Prostate gland (tissue), 2 donors: ENCODE data around the gene ZNF814. TPM values are rescaled to one million over a fixed set of nuclear protein-coding genes. Genes with fewer than 3 reads are reported as not detected.
"Not testable (repeated sequence)": the region's sequence is repeated elsewhere in the genome, so short reads cannot be mapped to it uniquely, and the experiment has no call there.

Source experiments
- DNase-seq: peaks from one replicate; pipeline ENCODE4 v3.0.0-alpha.2; 2019; ENCODE audit warnings: low spot score
- H3K27ac ChIP-seq, 2 donors: fragments of 200-600 bp; sonication (generic); 2 replicates each; pipeline ENCODE4 v1.5.1; 2017 to 2019
- H3K27me3 ChIP-seq: fragments of 200-600 bp; sonication (generic); replicated peaks from 2 replicates; pipeline ENCODE4 v1.5.1; 2019; ENCODE audit not compliant: insufficient read depth
- H3K36me3 ChIP-seq, 2 donors: fragments of 200-600 bp; sonication (generic); 1 replicate in 1 of 2; 2 replicates in 1 of 2; pipeline versions ENCODE4 v1.5.1 to v1.8.1; 2017 to 2019
- H3K4me1 ChIP-seq: fragments of 200-600 bp; sonication (generic); replicated peaks from 2 replicates; pipeline ENCODE4 v1.5.1; 2019
- H3K4me3 ChIP-seq, 2 donors: fragments of 200-600 bp; sonication (generic); 2 replicates each; pipeline ENCODE4 v1.5.1; 2017 to 2019
- H3K9me3 ChIP-seq: fragments of 200-600 bp; sonication (generic); 2 replicates; pipeline ENCODE4 v1.5.1; 2017
- POLR2A ChIP-seq: fragments of 450-650 bp; IDR thresholded peaks from one replicate; pipeline ENCODE4 v1.6.1; 2016; ENCODE audit warnings: antibody characterized with exemption, mild to moderate bottlenecking
- POLR2AphosphoS5 ChIP-seq: sonication (generic); formaldehyde crosslinking; IDR thresholded peaks from one replicate; pipeline ENCODE4 v1.6.1; 2017; ENCODE audit warnings: antibody characterized with exemption
- WGBS: methylation state at CpG from one replicate; pipeline ENCODE4 v1.1.5; 2018; 5-methylcytosine and 5-hydroxymethylcytosine counted together
- intact Hi-C: fragments of 100-400 bp; cut with DNase I; formaldehyde crosslinking; loops from one replicate; pipeline ENCODE4 v1.14.2; 2022
- total RNA-seq, 2 donors: library from RNA; depleted of rRNA; stranded (reverse); fragments of >200 nt; gene quantifications; one replicate each; pipeline ENCODE4 v1.1.0, GENCODE V29; 2016
- TF ChIP-seq, protein P1 (sequence below), 4 experiments: fragments of 200-600 bp in 2 of 4; fragments of 450-650 bp in 2 of 4; sonication (generic) in 2 of 4; IDR thresholded peaks; 1 replicate in 3 of 4; 2 replicates in 1 of 4; pipeline ENCODE4 v1.5.1; 2016 to 2019; ENCODE audit warnings: antibody characterized with exemption in 4 of 4, mild to moderate bottlenecking in 2 of 4, moderate library complexity in 2 of 4

Gene ZNF814
- total RNA-seq, 2 donors from 2014 or later, result 12.2 to 31.0 TPM

DNA sequence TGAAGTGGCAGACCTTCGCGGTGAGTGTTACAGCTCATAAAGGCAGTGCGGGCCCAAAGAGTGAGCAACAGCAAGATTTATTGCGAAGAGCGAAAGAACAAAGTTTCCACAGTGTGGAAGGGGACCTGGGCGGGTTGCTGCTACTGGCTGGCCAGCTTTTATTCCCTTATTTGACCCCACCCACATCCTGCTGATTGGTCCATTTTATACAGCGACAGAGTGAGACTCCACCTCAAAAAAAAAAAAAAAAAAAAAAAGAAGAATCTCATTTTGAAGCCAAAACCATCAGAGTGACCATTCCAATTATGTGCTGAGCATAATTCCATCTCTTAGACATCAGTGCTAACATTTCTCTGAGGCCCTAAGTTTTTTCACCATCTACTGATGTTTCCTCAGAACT is 72.2 kb downstream of the ZNF814 start:
- intact Hi-C loops, result no loop called here
- peaks cover 3% of the 10 kb centered on the region for H3K4me1 ChIP-seq
- no peak for DNase-seq
- H3K4me3 ChIP-seq, result no peak overlapping the region
- 69% methylated on average over 7 of the region's 7 CpGs for WGBS
- no peak overlapping the region for H3K27ac ChIP-seq
- H3K36me3 ChIP-seq, result no peaks in the 10 kb centered on the region
- H3K27me3 ChIP-seq, result no peaks in the 10 kb centered on the region
- H3K9me3 ChIP-seq, result no peaks in the 10 kb centered on the region
- TF ChIP-seq, protein P1, sequence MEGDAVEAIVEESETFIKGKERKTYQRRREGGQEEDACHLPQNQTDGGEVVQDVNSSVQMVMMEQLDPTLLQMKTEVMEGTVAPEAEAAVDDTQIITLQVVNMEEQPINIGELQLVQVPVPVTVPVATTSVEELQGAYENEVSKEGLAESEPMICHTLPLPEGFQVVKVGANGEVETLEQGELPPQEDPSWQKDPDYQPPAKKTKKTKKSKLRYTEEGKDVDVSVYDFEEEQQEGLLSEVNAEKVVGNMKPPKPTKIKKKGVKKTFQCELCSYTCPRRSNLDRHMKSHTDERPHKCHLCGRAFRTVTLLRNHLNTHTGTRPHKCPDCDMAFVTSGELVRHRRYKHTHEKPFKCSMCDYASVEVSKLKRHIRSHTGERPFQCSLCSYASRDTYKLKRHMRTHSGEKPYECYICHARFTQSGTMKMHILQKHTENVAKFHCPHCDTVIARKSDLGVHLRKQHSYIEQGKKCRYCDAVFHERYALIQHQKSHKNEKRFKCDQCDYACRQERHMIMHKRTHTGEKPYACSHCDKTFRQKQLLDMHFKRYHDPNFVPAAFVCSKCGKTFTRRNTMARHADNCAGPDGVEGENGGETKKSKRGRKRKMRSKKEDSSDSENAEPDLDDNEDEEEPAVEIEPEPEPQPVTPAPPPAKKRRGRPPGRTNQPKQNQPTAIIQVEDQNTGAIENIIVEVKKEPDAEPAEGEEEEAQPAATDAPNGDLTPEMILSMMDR (IDR thresholded peaks at IDR 0.05), result no peak
- no peak for TF ChIP-seq POLR2A
- TF ChIP-seq POLR2AphosphoS5, result no peak

DNA sequence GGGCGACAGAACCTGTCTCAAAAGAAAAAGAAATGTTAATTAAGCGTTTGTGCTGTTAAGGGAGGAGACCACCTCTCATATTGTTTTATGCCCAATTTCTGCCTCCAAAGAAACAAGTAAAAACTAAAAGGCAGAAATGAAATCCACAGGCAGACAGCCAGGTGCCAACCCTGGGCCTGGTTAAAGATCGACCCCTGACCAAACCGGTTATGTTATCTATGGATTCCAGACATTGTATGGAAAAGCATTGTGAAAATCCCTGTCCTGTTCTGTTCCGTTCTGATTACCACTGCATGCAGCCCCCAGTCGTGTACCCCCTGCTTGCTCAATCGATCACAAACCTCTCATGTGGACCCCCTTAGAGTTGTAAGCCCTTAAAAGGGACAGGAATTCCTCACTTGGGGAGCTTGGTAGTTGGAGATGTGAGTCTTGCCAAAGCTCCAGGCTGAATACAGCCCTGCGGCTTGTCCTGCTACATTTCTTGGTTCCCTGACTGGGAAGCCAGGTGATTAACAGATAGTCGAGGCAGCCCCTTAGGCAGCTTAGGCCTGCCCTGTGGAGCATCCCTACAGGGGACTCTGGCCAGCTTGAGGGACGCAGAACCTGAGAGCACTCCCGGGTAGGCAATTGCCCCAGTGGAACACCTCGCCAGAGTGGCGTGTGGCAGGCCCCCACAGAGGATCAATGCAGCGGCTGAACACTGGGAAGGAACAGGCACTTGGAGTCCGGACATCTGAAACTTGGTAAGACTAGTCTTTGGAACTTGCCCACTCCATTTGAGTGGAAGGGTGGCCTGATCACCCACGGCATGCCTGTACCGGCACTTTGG is 73.4 kb downstream of the ZNF814 start:
- DNase-seq, result no peak
- no peak for TF ChIP-seq POLR2AphosphoS5
- TF ChIP-seq, protein P1 (IDR thresholded peaks at IDR 0.05), result no peak
- no peak for TF ChIP-seq POLR2A
- intact Hi-C loops, result no loop called here
- WGBS, result 68% methylated on average over 17 of the region's 17 CpGs
- H3K27me3 ChIP-seq, result no peaks in the 10 kb centered on the region
- H3K4me3 ChIP-seq, result peak overlapping the region in 1 of 2 donors; percentile 65
- H3K36me3 ChIP-seq, result no peaks in the 10 kb centered on the region
- no peaks in the 10 kb centered on the region for H3K9me3 ChIP-seq
- H3K4me1 ChIP-seq, result peaks cover 5% of the 10 kb centered on the region
- peak overlapping the region; percentile 82 to 84 for H3K27ac ChIP-seq

DNA sequence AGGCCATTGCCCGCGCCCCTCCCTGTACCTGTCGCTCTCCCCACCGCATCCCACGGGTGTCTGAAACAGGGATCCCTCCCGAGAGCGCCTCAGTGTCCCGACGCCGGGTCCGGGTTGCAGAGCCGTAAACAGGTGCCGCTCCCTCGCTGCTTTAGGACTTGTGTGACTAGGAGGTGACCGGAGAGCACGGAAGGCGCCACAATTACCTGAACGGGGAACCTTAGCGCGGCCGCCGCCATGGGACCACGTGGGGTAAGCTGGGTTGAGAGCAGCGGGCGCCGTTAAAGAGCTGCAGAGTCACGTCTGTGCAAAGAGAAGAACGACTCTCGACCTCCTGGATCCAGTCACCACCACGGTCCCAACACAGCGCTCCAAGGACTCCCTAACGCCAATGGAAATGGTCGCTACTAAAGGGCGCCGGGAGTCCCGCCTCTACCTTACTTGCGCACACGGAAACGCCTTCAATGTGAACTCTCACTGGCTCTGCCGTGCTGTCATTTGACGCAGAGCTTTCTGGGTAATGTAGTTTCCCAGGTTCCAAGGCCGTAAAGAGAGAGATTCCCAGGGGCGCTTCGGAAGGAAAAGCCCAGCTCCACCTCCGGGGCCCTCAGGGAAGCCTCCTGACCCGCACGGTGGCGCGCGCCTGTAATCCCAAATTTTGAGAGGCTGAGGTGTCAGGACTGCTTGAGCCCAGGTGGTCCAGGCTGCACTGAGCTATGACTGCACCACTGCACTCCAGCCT is 74.2 kb downstream of the ZNF814 start, which contains the start of gene ZNF552:
TSS of gene ZNF552 (minus strand) at position 409 of the 742 bp plus-strand sequence. CDS start at position 239, 170 bp downstream.
- no peaks in the 10 kb centered on the region for H3K36me3 ChIP-seq
- peak; percentile 91 for DNase-seq
- under 1% methylated on average over 49 of the region's 50 CpGs for WGBS
- intact Hi-C loops, result no loop called here
- peak; percentile 96 for TF ChIP-seq POLR2A
- TF ChIP-seq, protein P1 (IDR thresholded peaks at IDR 0.05), result peak in 1 of 4 experiments; percentile 24
- peak; percentile 99 for TF ChIP-seq POLR2AphosphoS5
- peaks cover 9% of the 10 kb centered on the region for H3K4me1 ChIP-seq
- H3K27me3 ChIP-seq, result no peaks in the 10 kb centered on the region
- H3K9me3 ChIP-seq, result no peaks in the 10 kb centered on the region
- H3K4me3 ChIP-seq, result peak within 1 kb of the TSS; percentile 65 to 73
- peak within 1 kb of the TSS; percentile 82 to 84 for H3K27ac ChIP-seq

DNA sequence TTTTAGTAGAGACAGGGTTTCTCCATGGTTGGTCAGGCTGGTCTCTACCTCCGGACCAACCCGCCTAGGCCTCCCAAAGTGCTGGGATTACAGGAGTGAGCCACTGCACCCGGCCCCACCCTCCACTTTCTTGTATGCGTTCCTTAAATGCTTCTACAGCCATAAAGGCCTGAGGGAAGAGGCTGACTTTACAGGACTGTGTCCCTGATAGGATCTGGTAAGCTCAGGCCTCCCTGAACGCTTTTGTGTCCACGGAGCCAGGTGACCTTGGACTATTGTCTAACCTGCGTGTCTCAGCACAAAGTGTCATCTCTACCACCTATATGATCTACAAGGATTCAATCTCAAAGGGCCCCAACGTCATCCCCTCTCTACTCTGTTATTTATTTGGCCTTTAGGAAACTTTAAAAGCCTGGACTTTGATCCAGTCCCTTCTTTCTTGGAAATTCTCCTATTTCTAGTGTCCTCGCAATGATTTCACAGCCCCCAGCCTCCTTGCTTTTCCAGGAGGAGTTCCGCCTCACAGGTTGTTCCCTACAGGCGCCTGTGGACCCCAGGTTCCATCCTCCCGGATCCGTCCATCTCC is 74.8 kb downstream of the ZNF814 start:
- peak; percentile 22 for DNase-seq
- no peaks in the 10 kb centered on the region for H3K9me3 ChIP-seq
- peaks cover 9% of the 10 kb centered on the region for H3K4me1 ChIP-seq
- no peaks in the 10 kb centered on the region for H3K36me3 ChIP-seq
- WGBS, result 13% methylated on average over 13 of the region's 13 CpGs
- H3K4me3 ChIP-seq, result peak overlapping the region; percentile 65 to 73
- intact Hi-C loops, result no loop called here
- TF ChIP-seq, protein P1 (IDR thresholded peaks at IDR 0.05), result no peak
- TF ChIP-seq POLR2AphosphoS5, result no peak
- TF ChIP-seq POLR2A, result no peak
- no peaks in the 10 kb centered on the region for H3K27me3 ChIP-seq
- H3K27ac ChIP-seq, result peak overlapping the region; percentile 82 to 84

DNA sequence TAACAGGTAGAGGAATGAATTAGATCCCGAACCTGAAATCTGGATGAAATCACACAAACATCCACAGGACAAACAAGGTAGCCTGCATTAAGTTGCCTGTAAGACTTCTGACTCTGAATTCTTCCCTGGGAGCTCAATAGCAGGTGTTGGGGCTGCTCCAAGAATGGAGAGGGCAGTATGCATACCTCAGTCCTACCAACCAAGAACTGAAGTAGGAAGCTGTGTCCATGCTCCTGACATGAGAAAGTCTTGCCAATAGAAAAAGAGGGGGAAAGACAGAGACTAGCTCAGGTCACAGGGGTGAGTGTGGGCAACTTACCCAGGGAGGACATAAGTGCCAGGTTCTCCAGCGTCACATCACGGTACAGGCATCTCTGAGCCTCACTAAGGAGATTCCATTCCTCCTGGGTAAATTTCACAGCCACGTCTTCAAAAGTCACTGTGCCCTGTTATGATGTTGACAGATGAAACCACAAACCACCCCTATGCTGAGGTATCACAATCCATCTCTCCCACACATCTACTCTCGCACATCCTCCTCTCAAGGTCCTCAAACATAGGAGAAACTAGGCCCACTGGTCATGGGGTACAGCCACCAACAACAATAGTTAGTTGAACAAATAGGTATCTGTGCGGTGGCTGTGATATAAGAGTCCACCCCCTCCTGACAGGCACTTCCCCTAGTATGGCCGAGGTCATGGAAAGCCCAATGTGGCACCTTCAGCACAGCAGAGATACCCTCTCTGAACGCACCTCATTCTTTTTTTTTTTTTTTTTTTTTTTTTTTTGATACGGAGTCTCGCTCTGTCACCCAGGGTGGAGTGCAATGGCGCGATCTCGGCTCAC is 75.6 kb downstream of the ZNF814 start:
- Histone ChIP-seq H3K27ac (peak overlapping the region; percentile 82 to 84), H3K4me3 (peak overlapping the region; percentile 65 to 73)
- DNase-seq, H3K36me3 ChIP-seq, intact Hi-C loops, H3K9me3 ChIP-seq, H3K27me3 ChIP-seq, H3K4me1 ChIP-seq: not testable (repeated sequence)
- 68% methylated on average over 12 of the region's 13 CpGs for WGBS
